Esophagus muscularis mucosa (tissue), 3 donors: Measurements from ENCODE around the gene RBM15.

Experiments
- CTCF ChIP-seq, 3 experiments: fragments of 200-600 bp in 2 of 3; fragments of 450-650 bp in 1 of 3; sonication (generic) in 2 of 3; IDR thresholded peaks; one replicate each; pipeline ENCODE4 v1.5.1; 2017 to 2019; ENCODE audit warnings: antibody characterized with exemption in 3 of 3, mild to moderate bottlenecking in 2 of 3, moderate library complexity in 1 of 3
- POLR2A ChIP-seq: fragments of 450-650 bp; IDR thresholded peaks from one replicate; pipeline ENCODE4 v1.6.1; 2017; ENCODE audit warnings: antibody characterized with exemption, moderate library complexity, mild to moderate bottlenecking, low read depth

DNA sequence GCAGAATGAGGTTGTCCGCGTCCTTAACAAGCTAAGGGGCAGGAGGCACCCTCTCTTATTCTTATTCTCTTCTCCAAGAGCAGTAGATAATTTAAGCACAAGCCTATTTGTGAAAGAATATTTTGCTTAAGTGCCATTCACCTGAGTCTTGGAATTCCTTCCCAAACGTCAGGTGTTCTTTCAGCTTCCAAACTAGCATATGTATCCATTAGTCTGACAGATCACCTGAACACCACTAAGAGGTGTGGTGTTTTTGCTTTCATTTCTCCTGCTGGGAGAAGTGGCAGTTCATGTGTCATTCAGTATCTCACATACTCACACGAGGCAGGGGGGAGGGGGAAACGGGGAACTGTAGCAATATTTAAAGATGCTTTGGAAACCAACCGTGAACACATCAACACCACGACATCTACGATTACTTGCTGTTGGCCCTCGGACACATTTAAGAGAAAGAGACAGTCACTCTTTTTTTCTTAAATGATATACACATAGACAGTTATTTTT is 45.5 kb upstream of the RBM15 start:
- no peak for TF ChIP-seq CTCF (IDR thresholded peaks at IDR 0.05)
- no peak for TF ChIP-seq POLR2A
